IPS DF 19.7 (cell line): ENCODE data around the gene AHCYL1.

Source experiments
- DNase-seq: peaks from one replicate; pipeline ENCODE4 v3.0.0-alpha.2; 2013; ENCODE audit warnings: low read depth, low spot score

The AHCYL1 gene

GRCh38 chr1:110060662-110061060 is 76.1 kb downstream of the AHCYL1 start:
- DNase-seq, result no peak

- no peak for DNase-seq
These were observed 76.8 kb downstream of the AHCYL1 start for GRCh38 chr1:110061341-110061740.

- DNase-seq, result no peak
These were observed 78.0 kb downstream of the AHCYL1 start for GRCh38 chr1:110062612-110063011.

- DNase-seq, result no peak
These were observed 79.2 kb downstream of the AHCYL1 start for GRCh38 chr1:110063781-110064180.

GRCh38 chr1:110064576-110065337 is 80.2 kb downstream of the AHCYL1 start:
- no peak for DNase-seq

- DNase-seq, result no peak
These were observed 81.3 kb downstream of the AHCYL1 start for GRCh38 chr1:110065841-110066240.

- no peak for DNase-seq
These were observed 82.9 kb downstream of the AHCYL1 start for GRCh38 chr1:110067479-110067892.

GRCh38 chr1:110067893-110068645 is 83.5 kb downstream of the AHCYL1 start:
- no peak for DNase-seq

GRCh38 chr1:110068646-110069403 is 84.3 kb downstream of the AHCYL1 start:
- DNase-seq, result no peak

GRCh38 chr1:110069404-110070281 is 85.1 kb downstream of the AHCYL1 start:
- no peak for DNase-seq

GRCh38 chr1:110070282-110070669 is 85.7 kb downstream of the AHCYL1 start:
- no peak for DNase-seq

- DNase-seq, result no peak
These were observed 86.2 kb downstream of the AHCYL1 start, which contains the start of gene ALX3 for GRCh38 chr1:110070671-110071242. TSS of gene ALX3 (minus strand) at chr1:110070672. CDS start at chr1:110070612, 60 bp downstream.
